Retinal pigment epithelial cell (primary cell): ENCODE measurements around the gene EIF2AK2.

Source experiments
- DNase-seq: peaks from one replicate; pipeline ENCODE4 v3.0.0-alpha.2; 2010; ENCODE audit warnings: low read depth
- H3K4me3 ChIP-seq: 2 replicates; pipeline ENCODE4 v1.5.1; 2011; ENCODE audit warnings: mild to moderate bottlenecking, low read length, control low read depth, moderate library complexity
- TF ChIP-seq, protein P1 (sequence below): conservative IDR thresholded peaks from 2 replicates; pipeline ENCODE4 v1.5.1; 2011; ENCODE audit warnings: low read depth, low read length, control low read depth, inconsistent platforms

The EIF2AK2 gene

DNA sequence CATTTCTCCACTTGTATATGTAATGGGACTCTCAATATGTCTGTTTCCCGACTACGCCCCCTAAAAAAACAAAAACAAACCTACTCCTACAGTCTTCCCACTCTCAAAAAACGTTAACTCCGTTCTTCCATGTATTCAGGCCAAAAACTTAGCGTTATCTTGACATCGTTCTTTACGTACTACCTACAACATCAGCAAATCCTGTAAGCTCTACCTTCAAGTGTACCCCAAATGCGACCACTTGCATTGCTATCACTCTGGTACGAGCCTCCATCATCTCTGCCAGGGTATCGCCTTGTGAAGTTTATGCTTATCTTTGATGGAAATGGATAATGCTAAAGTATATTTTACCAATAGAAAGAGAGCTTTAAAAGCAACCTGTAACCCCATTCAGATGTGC, 72.0 kb downstream of the EIF2AK2 start:
- TF ChIP-seq, protein P1, sequence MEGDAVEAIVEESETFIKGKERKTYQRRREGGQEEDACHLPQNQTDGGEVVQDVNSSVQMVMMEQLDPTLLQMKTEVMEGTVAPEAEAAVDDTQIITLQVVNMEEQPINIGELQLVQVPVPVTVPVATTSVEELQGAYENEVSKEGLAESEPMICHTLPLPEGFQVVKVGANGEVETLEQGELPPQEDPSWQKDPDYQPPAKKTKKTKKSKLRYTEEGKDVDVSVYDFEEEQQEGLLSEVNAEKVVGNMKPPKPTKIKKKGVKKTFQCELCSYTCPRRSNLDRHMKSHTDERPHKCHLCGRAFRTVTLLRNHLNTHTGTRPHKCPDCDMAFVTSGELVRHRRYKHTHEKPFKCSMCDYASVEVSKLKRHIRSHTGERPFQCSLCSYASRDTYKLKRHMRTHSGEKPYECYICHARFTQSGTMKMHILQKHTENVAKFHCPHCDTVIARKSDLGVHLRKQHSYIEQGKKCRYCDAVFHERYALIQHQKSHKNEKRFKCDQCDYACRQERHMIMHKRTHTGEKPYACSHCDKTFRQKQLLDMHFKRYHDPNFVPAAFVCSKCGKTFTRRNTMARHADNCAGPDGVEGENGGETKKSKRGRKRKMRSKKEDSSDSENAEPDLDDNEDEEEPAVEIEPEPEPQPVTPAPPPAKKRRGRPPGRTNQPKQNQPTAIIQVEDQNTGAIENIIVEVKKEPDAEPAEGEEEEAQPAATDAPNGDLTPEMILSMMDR: no peak
- H3K4me3 ChIP-seq: peak overlapping the region; percentile 99
- DNase-seq: no peak

DNA sequence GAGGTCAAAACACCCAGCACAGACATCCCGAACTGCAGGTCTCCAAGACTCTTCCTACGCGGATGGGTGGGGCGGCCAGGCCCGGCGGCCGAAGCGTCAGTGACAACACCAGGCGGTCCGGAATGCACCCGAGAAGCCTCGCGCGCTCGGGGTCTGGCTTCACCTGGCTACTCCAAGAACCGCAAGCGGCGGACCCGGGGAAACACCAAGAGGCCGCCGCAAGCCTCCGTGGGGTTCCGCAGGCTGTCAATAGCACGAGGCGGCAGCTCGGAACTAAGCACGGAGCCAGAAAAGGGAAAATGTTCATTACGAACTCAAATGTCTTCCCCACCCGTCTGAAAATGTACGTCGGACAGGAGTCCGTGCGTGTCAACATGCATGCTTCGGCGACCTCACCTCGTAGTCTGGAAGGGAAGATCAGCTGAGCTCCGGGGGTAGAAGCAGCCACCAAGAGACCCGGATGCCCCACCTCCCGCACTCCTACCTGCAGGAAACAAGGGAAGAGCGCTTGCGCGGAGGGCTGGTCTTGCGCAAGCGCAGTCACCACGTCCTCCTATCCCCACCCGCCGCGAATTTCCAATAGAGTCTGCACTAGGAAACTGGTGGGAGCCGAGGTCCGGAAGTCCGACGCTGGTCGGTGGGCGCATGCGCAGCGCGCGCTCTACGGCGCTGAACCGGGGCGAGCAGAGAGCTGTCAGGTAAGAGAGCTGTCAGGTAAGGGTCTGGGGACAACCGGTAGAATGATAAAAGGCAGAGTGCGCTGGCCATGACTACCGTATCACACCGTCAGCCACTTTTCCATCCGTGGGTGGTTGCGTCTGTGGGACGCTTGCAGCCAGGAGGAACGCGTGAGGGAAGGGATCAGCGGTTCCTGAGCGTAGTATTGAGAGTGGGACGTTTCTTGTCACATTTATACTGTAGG, 72.6 kb downstream of the EIF2AK2 start, which contains the start of the genes GPATCH11 and HEATR5B:
GPATCH11 (plus strand) TSS at position 646 of the 922 bp plus-strand sequence. CDS start 3,864 bp downstream, outside the sequence.
HEATR5B (minus strand) TSS at position 500 of the 922 bp plus-strand sequence. CDS start 958 bp downstream, outside the sequence.
- TF ChIP-seq, protein P1: no peak
- H3K4me3 ChIP-seq: peak within 1 kb of the TSS; percentile 99
- peak; percentile 87 for DNase-seq

DNA sequence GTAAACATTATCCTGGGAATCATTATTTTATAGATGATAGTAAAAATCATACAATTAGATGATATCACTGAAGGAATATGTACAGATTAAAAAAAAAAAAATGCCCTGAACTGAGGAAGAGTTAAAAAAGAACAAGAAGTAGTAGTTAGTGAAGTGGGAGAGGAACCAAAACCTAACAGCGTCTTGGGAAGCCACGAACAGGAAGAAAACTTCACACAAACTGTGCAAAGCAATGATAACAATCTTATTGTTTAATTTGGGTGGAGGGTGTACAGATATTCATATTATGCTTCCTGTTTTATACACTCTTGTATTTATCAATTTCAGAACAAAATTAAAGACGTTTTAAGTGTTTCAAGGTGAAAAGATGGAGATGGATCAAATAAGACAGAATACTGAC, 76.1 kb downstream of the EIF2AK2 start:
- no peak overlapping the region for H3K4me3 ChIP-seq
- TF ChIP-seq, protein P1: no peak
- DNase-seq: no peak

DNA sequence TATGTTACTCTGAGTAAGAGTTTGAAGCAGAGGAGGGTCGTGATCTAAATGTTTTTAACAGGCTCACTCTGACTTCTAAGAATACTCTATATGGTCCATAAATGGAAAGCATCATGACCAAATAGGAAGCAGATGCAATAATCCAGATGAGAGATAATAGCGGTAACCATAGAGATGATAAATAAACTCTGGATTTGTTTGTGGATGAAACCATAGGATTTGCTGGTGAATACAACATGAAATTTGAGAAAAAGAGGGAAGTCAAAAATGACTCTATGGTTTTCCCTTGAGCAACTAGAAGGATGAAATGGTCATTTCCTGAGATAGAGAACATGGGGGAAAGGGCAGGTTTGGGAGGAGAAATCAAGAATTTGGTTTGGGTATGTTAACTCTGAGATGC, 76.5 kb downstream of the EIF2AK2 start:
- H3K4me3 ChIP-seq: no peak overlapping the region
- TF ChIP-seq, protein P1: no peak
- no peak for DNase-seq

DNA sequence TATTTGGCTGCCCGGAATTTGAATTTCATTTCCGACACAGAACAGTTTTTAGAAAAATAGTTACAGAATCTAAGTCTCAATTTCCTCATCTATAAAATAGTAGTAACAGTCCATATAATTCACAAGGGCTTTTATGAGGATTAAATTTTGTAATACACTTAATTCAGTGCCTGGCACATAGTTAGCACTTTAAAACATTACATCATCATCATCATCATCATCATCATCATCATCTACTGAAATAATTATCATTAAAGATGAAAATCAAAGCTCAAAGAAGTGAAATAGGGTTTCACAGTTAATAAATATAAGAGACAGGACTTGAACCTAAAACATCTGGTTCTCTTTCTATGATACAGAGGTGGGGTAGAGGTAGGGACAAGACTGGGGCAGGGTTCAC, 85.8 kb downstream of the EIF2AK2 start:
- no peak for DNase-seq
- no peak overlapping the region for H3K4me3 ChIP-seq
- TF ChIP-seq, protein P1: no peak

DNA sequence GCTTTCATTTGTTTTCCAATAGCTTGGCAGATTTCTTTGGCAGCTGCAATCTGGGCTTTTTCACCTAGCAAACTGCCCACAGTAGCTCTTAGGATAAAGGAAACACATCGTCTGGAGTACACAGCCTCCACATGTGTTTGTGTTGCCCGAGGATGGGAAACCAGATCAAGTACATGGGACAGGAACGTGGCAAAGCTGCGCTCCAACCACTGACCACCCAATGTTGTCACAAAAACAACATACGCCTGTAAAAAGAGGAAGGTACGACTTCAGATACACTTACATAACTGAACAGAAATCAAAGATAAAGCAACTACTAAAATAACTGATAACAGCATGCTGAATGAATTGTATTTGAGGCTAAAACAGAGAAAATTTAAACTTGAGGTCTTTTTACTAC, 88.1 kb downstream of the EIF2AK2 start:
- H3K4me3 ChIP-seq: no peak overlapping the region
- TF ChIP-seq, protein P1: no peak
- no peak for DNase-seq

DNA sequence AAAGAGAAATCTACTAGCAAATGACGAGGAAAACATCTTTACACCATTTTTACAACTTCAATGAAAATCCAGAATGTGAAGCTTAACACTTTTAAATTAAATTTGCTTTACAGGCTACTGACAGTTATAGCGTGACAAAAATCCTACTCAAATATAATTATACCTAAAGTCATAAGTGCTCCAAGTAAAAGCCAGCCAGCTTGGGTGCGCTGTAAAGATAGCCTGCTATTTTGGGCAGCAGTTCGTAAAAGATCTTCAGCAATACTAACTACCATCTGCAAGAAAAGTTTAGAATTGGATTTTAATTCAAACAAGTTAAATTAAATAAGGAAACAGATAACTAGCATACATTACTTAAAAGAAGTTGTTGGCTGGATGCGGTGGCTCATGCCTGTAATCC, 95.0 kb downstream of the EIF2AK2 start:
- TF ChIP-seq, protein P1: no peak

More for the DNA sequence above, 95.0 kb downstream of the EIF2AK2 start:
- DNase-seq: no peak
- no peak overlapping the region for H3K4me3 ChIP-seq
